COLO829 (cell line): ENCODE results near the gene PATL1.
"Not testable (repeated sequence)": the region's sequence is repeated elsewhere in the genome, so short reads cannot be mapped to it uniquely, and the experiment has no call there.

Source experiments
- DNase-seq: peaks from one replicate; pipeline ENCODE4 v3.0.0; 2012; ENCODE audit warnings: low spot score

The PATL1 gene

DNA sequence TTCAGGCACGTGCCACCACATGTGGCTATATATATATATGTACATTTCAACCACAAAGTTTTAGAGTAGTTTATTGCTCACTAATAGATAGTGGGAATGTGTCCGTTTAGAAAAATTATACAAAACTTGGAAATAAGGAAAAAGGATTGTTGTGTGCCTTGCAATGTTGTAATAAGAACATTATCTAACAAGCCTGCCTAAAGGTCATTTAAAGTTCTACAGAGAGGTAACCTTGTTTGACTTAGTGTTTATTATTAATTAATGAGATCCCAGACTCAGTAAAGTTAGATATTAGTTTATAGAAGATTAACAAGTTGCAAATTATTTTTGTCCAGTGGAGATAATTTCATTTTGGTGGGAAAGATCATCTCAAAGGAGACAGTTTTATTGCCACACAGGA is 5.5 kb upstream of the PATL1 start:
- DNase-seq: no peak

DNA sequence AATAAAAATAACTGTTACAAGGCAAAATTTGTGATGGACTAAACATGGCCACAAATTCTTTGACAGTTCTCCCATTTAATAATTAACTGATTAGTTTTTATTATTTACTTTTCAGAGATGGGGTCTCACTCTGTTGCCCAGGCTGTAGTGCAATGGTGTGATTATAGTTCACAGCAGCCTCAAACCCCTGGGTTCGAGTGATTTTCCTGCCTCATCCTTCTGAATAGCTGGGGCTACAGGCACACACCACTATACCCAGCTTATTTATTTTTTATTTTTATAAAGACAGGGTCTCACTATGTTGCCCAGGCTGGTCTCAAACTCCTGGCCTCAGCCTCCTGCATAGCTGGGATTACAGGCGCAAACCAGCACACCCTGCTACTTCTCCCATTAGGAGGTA is 4.5 kb upstream of the PATL1 start:
- no peak for DNase-seq

DNA sequence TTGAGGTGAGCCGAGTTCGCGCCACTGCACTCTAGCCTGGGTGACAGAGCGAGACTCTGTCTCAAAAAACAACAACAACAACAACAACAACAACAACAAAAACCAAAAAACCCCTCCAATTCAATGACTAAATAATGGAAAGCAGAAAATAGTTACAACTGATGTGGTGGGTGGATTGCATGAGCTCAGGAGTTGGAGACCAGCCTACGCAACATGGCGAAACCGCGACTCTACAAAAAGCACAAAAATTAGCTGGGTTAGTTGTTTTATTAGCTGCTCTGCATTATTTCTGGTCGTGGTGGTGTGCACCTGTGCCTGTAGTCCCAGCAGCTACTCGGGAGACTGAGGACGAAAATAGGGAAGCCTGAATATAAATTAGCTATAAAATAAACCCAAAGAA is 2.6 kb upstream of the PATL1 start:
- no peak for DNase-seq

DNA sequence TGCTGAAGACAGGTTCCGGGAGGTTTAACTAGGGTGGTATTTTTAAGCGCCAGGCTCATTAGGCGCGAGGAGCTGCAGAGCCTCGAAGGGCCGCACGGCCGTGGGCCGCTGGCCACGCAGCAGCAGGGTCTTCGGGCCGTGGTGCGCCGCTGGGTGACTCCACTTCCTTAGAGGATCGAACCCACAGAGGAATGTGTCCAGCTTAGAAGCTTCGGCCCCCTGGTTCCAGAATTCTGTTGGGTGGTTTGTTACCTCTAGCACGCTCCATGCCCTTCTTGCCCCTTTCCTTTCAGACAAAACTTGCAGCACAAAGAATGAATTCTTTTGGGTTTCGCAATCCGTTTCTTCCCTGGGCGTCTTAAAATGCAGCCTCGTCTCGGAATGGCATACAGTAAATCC is 773 bp upstream of the PATL1 start:
- DNase-seq: peak; percentile 44

DNA sequence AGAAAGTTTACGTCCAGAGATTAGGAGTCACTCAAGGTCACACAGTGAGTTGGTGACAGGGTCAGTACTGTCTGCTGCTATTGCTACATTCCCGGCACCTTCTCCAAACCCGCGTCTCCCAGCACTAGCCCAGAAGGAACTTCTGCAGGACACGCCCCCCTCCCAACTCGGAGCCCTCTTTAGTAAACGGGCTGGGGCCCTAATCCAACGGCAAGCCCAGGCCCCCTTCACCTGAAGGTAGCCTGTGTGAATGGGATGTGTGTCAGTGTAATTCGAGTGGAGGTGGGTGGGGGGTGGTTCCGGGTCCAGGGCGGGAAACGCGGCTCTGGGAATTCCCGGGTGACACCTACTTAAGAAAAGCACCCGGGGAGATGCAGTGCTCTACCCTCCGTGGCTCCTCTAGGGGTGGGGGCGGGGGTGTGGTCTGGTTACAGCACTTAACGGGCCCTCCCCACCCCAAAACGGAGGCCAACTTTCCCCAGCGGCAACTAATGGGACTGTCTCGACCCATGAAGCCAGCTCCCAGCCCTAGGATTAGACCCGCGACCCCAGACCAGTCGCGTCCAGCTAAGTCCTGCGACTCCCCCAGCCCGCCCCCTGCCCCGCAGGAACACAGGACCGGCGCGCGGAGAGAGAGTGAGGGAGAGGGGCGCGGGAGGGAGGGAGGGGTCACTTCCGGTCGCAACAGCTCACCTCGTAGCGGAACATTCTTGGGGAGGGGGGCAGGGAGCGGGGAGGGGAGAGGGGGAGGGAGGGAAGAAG is 468 bp downstream of the PATL1 start:
- peak; percentile 35 for DNase-seq

DNA sequence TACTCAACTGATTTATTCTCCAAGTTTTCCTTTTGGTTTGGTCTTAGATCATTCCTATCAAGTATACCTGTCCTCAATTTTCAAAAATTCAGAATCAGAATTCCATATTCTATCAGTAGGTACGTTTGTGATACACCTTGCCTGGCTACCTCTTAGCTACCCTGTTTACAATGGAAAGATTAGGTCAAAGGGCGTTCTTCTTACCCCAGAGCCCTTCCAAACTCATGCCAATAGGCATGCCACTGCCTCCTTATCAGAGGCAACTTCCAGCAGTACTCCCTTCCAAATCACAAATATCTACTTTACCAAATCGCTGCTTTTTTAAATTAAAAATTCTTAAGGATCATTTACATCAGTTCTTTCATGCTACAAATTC is 1.0 kb downstream of the PATL1 start:
- no peak for DNase-seq

DNA sequence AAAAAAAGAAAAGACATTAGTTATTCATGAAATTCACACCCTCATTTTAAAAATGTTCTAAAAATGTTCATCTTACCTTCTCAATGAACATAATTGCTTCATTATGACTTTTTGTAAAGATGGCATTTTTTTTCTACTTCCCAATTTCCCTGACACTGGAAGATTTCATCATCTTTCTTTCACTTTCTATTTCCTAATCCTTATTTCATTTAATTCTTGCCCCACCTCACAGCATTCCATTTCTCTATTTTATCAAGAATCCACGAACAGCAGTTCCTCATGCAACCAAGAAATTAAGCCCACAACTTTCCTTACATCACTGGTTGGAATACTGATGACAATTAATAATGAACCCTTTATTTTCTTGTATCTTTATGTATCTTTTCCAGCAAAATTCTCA is 1.9 kb downstream of the PATL1 start:
- DNase-seq: no peak

DNA sequence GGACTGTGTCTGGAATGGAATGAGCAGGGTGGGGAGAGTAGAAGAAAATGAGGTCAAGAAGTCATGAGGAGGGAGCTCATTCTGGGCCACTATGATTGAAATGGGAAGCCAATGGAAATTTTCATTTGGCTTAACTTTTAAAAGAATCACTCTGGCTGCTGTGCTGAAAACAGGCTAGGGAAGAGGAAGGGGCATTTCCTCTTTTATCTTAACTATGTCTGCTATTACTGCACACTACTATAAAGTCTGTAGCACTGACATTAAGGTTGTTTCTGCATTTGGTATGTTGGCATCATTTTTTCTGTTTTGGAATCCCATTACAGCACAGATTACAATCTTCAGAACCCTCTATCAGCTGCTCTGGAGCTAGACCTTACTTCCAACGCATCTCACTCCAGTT is 8.2 kb downstream of the PATL1 start:
- DNase-seq: no peak

DNA sequence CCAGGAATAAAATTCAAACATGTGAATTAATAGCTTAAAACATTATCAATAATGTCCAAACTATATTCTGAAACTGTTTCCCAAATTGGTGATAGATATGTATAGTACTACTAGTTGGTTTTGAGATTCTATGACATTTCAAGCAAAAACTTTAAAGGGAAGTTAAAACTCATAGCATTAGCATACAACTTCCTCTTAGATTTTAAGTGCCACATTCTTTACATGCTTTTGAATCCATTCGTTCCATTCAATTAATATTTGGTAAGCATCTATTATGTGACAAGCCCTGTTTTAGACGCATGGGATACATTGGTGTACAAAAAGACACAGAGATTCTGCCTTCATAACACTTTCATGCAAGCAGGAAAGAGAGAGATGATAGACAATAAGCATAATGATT is 8.9 kb downstream of the PATL1 start:
- DNase-seq: no peak

DNA sequence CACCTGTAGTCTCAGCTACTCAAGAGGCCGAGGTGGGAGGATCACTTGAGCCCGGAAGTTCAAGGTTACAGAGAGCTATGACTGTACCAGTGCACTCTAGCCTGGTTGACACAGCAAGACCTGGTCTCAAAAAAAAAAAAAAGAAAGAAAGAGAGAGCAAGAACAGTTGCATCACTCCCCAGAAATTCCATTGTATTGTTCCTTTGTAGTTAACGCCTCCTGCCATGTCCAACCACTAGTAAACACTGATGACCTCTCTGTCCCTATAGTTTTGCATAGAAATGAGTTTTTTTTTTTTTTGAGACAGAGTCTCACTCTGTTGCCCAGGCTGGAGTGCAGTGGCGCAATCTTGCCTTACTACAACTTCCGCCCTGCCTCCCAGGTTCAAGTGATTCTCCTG is 10.8 kb downstream of the PATL1 start:
- no peak for DNase-seq

DNA sequence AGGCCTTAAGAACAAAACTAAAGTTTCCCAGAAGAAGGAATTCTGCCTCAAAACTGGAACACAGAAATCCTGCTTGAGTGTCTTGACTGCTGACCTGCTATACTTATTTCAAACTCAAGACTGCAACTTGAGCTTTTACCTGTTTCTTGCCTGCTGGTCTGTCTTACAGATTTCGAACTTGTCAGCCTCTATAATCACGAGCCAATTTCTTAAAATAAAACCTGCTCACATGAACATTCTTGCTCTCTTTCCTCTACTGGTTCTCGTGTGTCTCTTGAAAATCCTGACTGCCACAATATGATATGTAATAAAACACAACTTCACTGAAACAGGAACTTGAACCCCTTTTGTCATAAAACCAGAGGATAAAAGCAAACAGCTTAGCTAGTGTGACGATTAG is 13.9 kb downstream of the PATL1 start:
- no peak for DNase-seq

DNA sequence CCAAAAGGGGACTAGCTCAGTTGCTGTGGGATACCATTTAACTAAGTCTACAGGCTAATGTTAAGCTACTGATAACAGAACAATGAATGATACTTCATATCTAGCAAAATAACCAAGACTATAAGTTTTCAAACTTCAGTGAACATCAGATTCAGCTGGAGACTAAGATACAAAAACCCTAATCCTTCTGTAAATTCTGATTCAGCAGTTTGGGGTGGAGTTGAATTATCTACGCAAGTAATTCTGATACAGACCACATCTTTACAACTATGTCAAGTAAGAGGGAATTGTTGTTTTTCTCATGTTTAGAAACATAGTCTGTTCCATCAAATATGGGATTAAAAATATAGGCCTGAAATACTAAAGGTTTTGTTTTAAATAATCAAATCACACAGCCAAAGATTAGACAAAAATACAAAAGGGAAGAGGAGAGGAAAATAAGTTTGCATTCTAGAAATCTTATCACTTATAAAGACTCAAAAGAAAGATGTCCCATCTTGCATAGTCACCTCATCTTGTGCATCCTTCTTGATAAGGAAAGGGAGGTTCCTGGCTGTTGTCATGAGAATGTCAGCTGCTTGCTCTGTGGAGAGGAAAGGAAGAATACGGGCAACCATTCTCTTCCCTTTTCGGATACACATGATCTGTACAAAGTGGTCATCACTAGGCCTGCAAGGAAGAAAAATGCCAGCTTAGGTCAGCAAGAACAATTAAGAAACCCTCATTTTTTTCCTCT is 21.4 kb downstream of the PATL1 start:
- DNase-seq: no peak

DNA sequence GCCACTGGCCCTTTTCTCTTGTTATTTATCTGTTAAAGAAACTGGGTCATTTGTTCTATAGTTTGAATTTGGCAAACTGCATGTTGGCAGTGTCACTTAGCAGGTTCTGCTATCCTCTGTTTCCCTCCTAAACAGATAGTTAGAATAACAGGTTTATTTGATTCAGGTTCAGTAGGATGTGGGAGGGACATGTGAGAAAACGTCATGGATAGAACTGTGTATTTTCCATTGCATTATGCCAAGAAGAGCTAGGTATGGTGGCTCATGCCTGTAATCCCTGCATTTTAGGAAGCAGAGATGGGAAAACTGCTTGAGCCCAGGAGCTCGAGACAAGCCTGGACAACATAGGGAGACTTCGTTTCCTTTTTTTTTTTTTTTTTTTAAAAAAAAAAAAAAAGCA is 24.3 kb downstream of the PATL1 start:
- no peak for DNase-seq

DNA sequence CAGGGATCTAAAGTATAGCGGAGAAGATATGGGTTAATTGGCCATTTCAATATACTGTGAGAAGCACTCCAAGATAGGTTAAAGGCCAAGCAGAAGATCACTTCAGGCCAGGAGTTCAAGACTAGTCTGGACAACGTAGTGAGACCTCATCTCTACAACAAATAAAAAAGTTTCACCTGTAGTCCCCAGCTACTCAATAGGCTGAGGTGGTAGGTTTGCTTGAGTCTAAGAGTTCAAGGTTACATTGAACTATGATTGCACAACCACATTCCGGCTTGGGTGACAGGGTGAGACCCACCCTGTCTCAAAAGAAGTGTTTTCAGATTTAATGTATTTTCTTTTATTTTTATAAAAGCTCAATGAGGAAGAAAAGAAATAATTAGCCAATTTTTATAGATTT is 25.4 kb downstream of the PATL1 start:
- DNase-seq: no peak

DNA sequence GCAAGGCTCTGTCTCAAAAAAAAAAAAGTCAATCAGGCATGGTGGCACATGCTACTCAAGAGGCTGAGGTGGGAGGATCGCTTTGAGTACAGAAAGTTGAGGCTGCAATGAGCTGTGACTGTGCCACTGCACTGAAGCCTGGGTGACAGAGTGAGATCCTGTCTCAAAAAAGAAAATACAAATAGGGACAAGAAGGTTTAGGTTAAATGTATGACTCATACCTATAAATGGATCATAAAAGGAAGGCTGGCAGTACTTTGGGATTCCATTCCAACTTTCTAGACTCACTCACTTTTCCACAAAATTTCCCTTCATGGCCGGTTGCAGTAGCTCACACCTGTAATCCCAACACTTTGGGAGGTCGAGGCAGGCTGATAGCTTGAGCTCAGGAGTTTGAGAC is 27.7 kb downstream of the PATL1 start:
- no peak for DNase-seq

DNA sequence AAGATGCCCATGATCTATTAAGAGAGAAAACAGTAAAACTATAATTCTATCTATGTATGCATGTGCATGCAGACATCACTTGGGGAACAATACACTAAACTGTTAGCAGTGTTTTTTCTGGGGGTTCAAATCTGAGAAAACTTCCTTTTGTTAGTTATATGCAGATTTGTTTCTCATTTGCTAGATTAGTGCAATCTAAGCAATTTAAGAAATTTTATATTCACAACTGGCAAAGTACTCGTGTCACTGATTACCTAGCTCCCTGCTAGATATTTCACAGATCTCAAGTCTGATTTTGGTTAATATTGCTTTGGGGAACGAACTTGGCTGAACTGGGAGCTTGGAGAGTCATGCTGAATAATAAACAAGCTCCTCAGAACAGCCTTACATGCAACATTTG is 38.3 kb downstream of the PATL1 start:
- no peak for DNase-seq

DNA sequence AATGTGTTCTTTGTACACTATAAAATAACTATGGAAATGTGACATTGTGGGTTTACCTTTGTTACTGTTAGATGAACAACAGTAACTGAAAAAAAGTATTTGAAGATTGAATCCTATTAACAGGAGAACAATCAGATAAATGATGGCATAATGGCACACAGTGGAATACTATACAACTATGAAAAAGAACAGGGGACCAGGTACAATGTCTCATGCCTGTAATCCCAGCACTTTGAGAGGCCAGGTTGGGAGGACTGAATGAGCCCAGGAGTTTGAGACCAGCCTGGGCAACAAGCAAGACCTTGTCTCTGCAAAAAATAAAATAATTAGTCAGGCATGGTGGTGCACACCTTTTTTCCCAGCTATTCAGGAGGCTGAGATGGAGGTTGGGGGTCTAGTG is 38.8 kb downstream of the PATL1 start:
- DNase-seq: no peak

DNA sequence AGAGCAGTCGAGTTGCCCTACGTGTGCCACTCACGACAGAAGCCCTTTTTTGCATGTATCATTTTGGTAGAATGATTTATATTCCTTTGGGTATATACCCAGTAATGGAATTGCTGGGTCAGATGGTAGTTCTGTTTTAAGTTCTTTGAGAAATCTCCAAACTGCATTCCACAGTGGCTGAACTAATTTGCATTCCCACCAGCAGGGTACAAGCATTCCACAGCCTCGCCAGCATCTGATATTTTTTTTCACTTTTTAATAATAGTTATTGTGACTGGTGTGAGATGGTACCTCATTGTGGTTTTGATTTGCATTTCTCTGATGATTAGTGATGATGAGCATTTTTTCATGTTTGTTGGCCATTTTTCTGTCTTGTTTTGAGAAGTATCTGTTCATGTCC is 41.9 kb downstream of the PATL1 start:
- not testable (repeated sequence) for DNase-seq

DNA sequence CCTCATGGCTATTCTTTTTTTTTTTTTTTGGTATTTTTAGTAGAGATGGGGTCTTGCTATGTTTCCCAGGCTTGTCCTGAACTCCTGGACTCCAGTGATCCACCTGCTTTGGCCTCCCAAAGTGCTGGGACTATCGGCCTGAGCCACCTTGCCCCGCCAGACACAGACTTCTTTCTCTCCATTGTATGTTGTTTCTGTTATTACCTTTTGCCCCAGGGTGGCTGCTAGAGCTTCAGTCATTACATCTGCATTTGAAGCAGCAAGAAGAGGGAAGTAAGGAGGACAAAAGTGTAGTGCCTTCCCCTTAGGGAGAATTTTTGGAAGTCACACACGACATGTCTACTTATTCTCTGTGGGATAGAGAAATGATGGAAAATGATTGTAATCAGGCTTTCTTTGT is 43.1 kb downstream of the PATL1 start:
- DNase-seq: no peak

DNA sequence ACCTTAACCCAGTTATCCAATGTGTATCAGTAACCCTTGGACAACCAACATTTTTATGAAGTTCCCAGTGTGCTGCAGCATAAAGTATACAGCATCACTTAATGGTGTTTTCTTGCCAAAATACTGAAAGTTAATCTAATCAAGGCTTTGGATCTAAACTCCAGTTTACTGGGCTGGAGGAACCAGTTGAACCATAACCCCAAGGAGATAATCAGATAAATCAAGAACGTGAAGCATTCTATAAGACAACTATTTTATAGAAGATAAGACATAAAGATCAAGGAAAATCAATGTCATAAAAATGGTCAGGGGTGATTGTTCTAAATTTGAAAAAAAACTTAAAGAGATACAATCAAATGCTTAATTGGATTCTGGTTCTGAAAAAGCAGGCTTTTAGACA is 51.0 kb downstream of the PATL1 start:
- no peak for DNase-seq

DNA sequence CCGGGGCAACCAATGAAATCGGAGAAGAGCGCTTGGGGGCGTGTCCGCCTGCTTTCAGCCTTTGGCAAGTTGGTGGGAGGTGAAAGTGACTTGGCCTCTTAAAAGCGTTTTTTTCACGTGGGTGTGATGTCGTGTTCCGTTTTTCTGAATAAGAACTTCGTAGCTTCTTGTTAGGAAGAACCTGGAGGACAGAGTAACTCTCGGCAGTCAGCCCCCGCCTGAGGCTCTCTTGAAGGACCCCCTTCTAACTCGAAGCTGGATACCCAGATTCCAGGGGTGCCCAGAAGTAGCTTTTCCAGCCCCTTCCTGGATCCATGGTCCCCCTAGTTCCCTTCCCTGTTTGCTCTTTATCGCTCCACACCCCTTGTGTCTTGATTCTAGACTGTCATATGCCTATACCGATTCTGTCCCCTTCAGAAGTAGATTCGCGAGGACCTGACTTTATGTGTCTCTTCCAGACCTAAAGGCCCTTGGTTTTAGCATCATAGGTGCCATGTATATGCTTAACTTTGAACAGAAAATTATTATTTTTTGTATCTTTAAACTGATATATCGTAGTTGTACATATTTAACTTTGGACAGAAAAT is 52.3 kb downstream of the PATL1 start:
- no peak for DNase-seq

DNA sequence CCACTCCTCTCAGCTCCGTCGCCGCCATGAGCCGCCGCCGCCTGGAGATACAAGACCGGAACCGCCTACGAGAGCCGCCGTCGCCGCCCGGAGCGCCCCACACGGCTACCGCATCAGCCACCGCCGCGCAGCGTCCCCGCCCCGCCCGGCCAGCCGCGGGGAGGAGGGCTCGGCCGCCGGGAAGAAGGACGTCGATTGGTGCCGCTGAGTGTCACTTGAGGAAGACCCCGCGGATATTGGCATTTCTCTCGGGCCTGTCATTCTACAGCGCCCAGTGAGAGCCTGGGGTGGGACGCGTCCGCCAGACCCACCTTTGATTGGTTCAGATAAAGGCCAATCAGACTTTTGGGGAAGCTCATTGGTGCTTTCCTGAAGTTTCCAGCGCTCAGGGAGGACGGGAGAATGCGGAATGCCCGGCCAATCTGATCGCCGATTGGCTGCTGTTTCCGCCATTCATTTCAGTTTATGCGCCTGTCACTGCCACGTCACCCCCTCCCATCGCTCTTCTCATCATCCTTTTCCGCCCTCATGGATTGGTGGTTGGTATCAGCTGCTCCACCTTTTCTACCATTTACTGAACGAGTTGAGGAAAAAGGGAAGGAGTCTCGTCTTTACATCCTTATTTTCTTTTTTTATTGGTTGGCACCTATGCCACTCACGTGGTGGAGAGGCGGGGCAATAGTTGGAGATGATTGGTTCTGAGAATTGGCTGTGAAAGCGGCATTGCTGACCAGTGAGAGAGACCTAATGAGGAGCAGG is 53.0 kb downstream of the PATL1 start, which contains the start of gene OSBP:
Gene OSBP, minus strand, starts transcription at position 138 of the 759 bp plus-strand sequence. Its CDS starts 110 bp downstream, at position 28.
- peak; percentile 97 for DNase-seq
